Mucosa of rectum (tissue), 2 donors: Measurements from ENCODE around the gene RAPGEF5.

ENCODE experiments used
- H3K27ac ChIP-seq, 2 donors: one replicate each; pipeline ENCODE4 v1.7.0; 2013; ENCODE audit warnings: inconsistent platforms in 2 of 2, low read depth in 2 of 2, low read length in 2 of 2
- H3K27me3 ChIP-seq, 2 donors: one replicate each; pipeline ENCODE4 v1.7.0; 2013; ENCODE audit warnings: low read length in 2 of 2; ENCODE audit not compliant: control insufficient read depth in 2 of 2, insufficient read depth in 2 of 2
- H3K36me3 ChIP-seq, 2 donors: one replicate each; pipeline ENCODE4 v1.7.0; 2013; ENCODE audit warnings: low read length in 2 of 2; ENCODE audit not compliant: control insufficient read depth in 2 of 2, insufficient read depth in 2 of 2
- H3K4me1 ChIP-seq, 2 donors: one replicate each; pipeline ENCODE4 v1.7.0; 2013; ENCODE audit warnings: low read length in 2 of 2, mild to moderate bottlenecking in 1 of 2; ENCODE audit not compliant: control insufficient read depth in 2 of 2, insufficient read depth in 2 of 2
- H3K4me3 ChIP-seq, 2 donors: one replicate each; pipeline ENCODE4 v1.7.0; 2013; ENCODE audit warnings: low read length in 2 of 2
- H3K9ac ChIP-seq, 2 donors: one replicate each; pipeline ENCODE4 v1.7.0; 2013; ENCODE audit warnings: low read length in 2 of 2, low read depth in 1 of 2, mild to moderate bottlenecking in 1 of 2
- H3K9me3 ChIP-seq, 2 donors: one replicate each; pipeline ENCODE4 v1.7.0; 2013; ENCODE audit warnings: low read length in 2 of 2; ENCODE audit not compliant: control insufficient read depth in 2 of 2
- donor health status: healthy.
- donor health status: Normal muscosa, but diverticular disease.

Gene RAPGEF5

DNA sequence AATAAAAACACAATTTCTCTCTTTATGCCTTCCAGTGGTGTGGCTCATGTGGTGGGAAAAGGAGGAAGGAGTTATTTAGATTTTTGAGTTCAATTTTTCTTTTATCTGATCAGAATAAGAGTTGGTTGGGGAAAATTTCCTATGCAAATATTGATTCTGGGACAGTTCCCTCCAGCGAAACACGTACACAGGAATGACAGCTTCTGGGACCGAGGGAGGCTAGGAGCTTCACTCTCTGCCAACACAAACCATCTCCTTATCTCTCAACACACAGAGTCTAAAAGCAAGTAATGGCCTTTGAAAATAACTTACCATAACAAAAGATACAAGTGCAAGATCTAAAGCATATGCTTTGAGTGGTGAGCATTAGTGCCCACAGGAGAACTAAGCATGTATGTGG, 122.7 kb downstream of the RAPGEF5 start:
- Histone ChIP-seq H3K36me3 (peaks cover 0 to 8% of the 10 kb centered on the region in 2 donors), H3K4me3 (no peak overlapping the region), H3K27ac (no peak overlapping the region), H3K4me1 (no peaks in the 10 kb centered on the region), H3K27me3 (no peaks in the 10 kb centered on the region), H3K9me3 (no peaks in the 10 kb centered on the region), H3K9ac (no peak overlapping the region)

DNA sequence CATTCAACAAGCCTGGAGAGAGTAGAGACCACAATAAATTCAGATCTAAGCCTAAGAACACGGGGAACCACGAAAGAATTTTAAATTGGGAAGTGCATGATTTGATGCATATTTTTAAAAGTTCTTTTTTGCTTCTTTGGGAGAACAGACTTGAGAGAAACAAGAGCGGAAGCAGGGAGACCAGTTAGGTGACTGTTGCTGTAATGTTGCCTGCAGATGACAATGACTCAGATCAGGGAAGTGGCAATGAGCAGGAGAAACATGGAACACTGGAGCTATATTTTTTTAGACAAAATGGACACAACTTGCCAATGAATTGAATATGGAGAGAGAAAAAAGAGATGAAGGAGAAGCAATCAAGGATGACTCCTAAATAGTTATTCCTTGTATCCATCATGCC, 125.1 kb downstream of the RAPGEF5 start:
- Histone ChIP-seq H3K4me1 (no peaks in the 10 kb centered on the region), H3K27me3 (no peaks in the 10 kb centered on the region), H3K4me3 (no peak overlapping the region), H3K36me3 (peaks cover 0 to 8% of the 10 kb centered on the region in 2 donors), H3K9ac (no peak overlapping the region), H3K27ac (no peak overlapping the region), H3K9me3 (no peaks in the 10 kb centered on the region)

GRCh38 chr7:22231141-22231540, 125.8 kb downstream of the RAPGEF5 start:
- H3K4me1 ChIP-seq = no peaks in the 10 kb centered on the region
- no peak overlapping the region for H3K27ac ChIP-seq
- no peaks in the 10 kb centered on the region for H3K9me3 ChIP-seq
- H3K9ac ChIP-seq = no peak overlapping the region
- H3K4me3 ChIP-seq = no peak overlapping the region
- H3K27me3 ChIP-seq = no peaks in the 10 kb centered on the region
- H3K36me3 ChIP-seq = peaks cover 0 to 6% of the 10 kb centered on the region in 2 donors

- Histone ChIP-seq H3K4me3 (no peak overlapping the region), H3K9ac (no peak overlapping the region), H3K4me1 (no peaks in the 10 kb centered on the region), H3K36me3 (peaks cover 0 to 6% of the 10 kb centered on the region in 2 donors), H3K27ac (no peak overlapping the region), H3K27me3 (no peaks in the 10 kb centered on the region), H3K9me3 (no peaks in the 10 kb centered on the region)
Measured at GRCh38 chr7:22230238-22230637, 126.7 kb downstream of the RAPGEF5 start.

DNA sequence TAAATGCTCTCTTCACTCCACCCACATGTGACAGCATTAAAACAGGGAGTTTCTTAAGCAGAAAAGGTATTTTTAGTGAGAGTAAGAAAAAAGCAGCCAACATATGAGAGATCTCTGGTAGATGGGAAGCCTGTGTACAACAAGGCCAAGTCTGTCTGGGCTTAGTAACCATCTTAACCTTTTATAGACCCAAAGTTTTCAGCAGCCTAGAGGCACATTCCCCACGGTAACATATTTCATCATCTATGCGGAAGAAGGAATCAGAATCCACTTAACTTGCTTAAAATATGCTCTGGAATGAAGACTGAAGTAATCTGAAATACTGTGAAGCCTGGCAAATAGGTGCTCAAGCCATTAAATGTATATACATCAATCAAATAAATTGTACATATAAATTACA, 127.8 kb downstream of the RAPGEF5 start:
- H3K27ac ChIP-seq = no peak overlapping the region
- H3K9me3 ChIP-seq = no peaks in the 10 kb centered on the region
- H3K4me1 ChIP-seq = no peaks in the 10 kb centered on the region
- H3K4me3 ChIP-seq = no peak overlapping the region
- no peak overlapping the region for H3K9ac ChIP-seq
- no peaks in the 10 kb centered on the region for H3K27me3 ChIP-seq
- H3K36me3 ChIP-seq = peaks cover 0 to 6% of the 10 kb centered on the region in 2 donors

- Histone ChIP-seq H3K4me1 (no peaks in the 10 kb centered on the region), H3K27ac (no peak overlapping the region), H3K9ac (no peak overlapping the region), H3K27me3 (no peaks in the 10 kb centered on the region), H3K9me3 (no peaks in the 10 kb centered on the region), H3K4me3 (no peak overlapping the region), H3K36me3 (peaks cover 5 to 13% of the 10 kb centered on the region in 2 donors)
Measured at GRCh38 chr7:22223807-22224206, 133.1 kb downstream of the RAPGEF5 start.

GRCh38 chr7:22220941-22221340, 136.0 kb downstream of the RAPGEF5 start:
- no peak overlapping the region for H3K9ac ChIP-seq

GRCh38 chr7:22219739-22220493, 137.0 kb downstream of the RAPGEF5 start:
- peak overlapping the region in 1 of 2 donors; percentile 27 for H3K9ac ChIP-seq

More at GRCh38 chr7:22220941-22221340, 136.0 kb downstream of the RAPGEF5 start:
- no peaks in the 10 kb centered on the region for H3K4me1 ChIP-seq
- H3K4me3 ChIP-seq = no peak overlapping the region
- H3K27me3 ChIP-seq = no peaks in the 10 kb centered on the region
- no peaks in the 10 kb centered on the region for H3K9me3 ChIP-seq
- H3K36me3 ChIP-seq = peaks cover 8 to 17% of the 10 kb centered on the region in 2 donors
- no peak overlapping the region for H3K27ac ChIP-seq

DNA sequence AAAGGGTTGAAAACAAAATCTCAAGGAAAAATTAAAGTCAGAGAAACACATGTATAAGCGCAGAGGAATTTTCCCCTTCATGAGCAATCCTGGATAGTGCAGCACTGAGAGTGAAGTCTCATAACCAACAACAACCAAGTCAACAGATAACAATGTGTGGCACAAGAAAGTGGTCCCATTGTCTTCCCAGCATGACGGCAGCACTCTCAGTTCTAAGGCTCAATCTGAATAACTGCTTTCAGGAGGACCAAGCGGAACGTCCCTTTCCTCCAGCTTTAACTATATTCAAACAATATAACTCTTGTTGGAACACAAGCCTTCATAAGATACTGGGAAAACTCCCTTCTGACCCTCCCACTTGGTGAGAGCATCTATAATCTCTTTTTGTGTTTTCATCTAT, 137.9 kb downstream of the RAPGEF5 start:
- H3K9me3 ChIP-seq = no peaks in the 10 kb centered on the region
- H3K36me3 ChIP-seq = peaks cover 8 to 17% of the 10 kb centered on the region in 2 donors
- peak overlapping the region in 1 of 2 donors; percentile 6 for H3K4me3 ChIP-seq
- H3K4me1 ChIP-seq = no peaks in the 10 kb centered on the region
- no peaks in the 10 kb centered on the region for H3K27me3 ChIP-seq
- H3K9ac ChIP-seq = peak overlapping the region in 1 of 2 donors; percentile 27
- H3K27ac ChIP-seq = peak overlapping the region in 1 of 2 donors; percentile 1

More at GRCh38 chr7:22219739-22220493, 137.0 kb downstream of the RAPGEF5 start:
- H3K36me3 ChIP-seq = peaks cover 8 to 17% of the 10 kb centered on the region in 2 donors
- H3K9me3 ChIP-seq = no peaks in the 10 kb centered on the region
- no peaks in the 10 kb centered on the region for H3K27me3 ChIP-seq
- peak overlapping the region; percentile 6 to 18 for H3K4me3 ChIP-seq
- no peaks in the 10 kb centered on the region for H3K4me1 ChIP-seq
- no peak overlapping the region for H3K27ac ChIP-seq

DNA sequence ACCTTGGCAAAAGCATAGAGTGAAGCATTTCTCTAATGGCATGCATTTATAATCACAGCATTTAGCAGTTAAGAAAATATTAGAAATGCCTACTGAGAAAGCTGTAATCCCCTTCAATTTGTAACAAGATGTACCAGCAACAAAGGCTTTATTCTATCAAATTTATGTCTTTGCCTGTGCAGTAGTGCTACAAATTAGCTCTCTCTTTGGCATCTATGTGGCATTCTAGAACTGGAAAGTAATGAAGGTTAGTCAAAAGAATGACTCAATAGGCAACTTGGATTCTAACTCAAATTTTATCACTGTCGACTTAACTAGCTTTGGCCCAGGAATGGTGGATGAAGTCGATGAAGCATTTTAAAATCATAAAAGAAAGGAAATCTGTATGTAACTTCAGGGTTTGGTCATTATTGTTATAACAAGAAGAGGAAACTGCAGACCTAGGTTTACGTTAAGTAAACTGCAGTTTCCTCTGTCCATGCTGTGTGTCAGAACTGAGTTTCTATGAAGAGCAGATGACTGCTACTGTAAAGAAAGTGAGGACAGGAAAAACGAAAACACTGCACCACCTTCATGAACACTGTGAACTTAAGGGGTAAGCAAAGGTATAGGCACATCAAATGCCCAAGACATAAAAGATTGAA, 140.0 kb downstream of the RAPGEF5 start:
- no peaks in the 10 kb centered on the region for H3K4me1 ChIP-seq
- no peaks in the 10 kb centered on the region for H3K27me3 ChIP-seq
- H3K27ac ChIP-seq = no peak overlapping the region
- no peak overlapping the region for H3K9ac ChIP-seq
- peaks cover 10 to 13% of the 10 kb centered on the region in 2 donors for H3K36me3 ChIP-seq
- peak overlapping the region in 1 of 2 donors; percentile 26 for H3K4me3 ChIP-seq
- no peaks in the 10 kb centered on the region for H3K9me3 ChIP-seq
